HG02943 (cell line): Measurements from ENCODE around the gene ABCD1.
"Not testable (repeated sequence)": the region's sequence is repeated elsewhere in the genome, so short reads cannot be mapped to it uniquely, and the experiment has no call there.

Experiments
- ATAC-seq: cut with Tn5 transposase; IDR thresholded peaks from one replicate; pipeline ENCODE4 v1.9.1; 2021; ENCODE audit warnings: mild to moderate bottlenecking, low read depth, moderate library complexity; ENCODE audit not compliant: unreplicated experiment

ABCD1 gene

DNA sequence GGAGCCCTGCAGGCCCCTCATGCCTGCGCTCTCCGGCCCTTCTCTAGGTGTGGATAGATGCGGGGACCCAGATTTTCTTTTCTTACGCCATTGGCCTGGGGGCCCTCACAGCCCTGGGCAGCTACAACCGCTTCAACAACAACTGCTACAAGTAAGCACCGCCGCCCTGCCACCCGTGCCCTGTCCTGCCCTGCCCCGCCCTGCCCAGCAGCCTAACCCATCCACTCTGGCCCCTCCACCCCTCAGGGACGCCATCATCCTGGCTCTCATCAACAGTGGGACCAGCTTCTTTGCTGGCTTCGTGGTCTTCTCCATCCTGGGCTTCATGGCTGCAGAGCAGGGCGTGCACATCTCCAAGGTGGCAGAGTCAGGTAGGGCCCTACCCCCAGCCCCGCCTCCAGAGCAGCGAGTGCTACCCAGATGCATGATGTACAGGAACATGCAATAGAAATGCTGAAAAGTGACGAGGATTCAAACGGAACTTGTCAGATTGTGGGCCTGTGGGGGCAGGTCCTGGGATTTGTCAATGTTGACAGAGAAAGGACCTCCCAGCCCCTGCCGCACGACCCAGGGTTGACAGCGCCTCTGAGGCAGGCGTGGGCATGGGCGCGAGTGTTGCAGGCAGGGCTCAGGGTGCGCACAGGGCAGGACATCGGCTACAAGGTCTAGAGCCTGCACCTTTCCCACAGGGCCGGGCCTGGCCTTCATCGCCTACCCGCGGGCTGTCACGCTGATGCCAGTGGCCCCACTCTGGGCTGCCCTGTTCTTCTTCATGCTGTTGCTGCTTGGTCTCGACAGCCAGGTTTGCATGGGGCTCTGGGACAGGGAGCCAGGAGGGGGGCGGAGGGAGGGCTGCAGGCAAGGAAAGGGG lies 31.2 kb upstream of the ABCD1 start:
- ATAC-seq = no peak

DNA sequence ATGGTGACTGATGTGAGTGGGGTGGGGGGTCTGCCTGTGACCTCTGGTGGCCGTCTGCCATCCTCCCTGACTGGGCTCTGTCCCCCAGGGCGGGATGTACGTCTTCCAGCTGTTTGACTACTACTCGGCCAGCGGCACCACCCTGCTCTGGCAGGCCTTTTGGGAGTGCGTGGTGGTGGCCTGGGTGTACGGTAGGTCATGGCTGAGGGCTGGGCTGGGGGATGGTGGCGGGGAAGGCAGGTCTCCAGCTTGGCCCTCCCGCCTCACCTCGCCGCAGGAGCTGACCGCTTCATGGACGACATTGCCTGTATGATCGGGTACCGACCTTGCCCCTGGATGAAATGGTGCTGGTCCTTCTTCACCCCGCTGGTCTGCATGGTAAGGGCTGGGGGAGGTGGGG lies 30.4 kb upstream of the ABCD1 start:
- not testable (repeated sequence) for ATAC-seq

DNA sequence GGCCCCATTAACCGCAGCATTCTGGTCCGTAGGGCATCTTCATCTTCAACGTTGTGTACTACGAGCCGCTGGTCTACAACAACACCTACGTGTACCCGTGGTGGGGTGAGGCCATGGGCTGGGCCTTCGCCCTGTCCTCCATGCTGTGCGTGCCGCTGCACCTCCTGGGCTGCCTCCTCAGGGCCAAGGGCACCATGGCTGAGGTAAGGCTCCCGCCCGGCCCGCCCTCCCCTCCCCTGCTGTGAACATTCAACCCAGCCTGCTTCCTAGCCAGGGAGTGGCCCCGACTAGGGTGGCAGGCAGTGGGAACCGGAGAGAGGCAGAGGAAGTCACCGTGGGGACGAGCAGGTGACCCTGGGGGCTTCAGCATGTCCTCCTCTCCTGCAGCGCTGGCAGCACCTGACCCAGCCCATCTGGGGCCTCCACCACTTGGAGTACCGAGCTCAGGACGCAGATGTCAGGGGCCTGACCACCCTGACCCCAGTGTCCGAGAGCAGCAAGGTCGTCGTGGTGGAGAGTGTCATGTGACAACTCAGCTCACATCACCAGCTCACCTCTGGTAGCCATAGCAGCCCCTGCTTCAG lies 29.9 kb upstream of the ABCD1 start:
- no peak for ATAC-seq

DNA sequence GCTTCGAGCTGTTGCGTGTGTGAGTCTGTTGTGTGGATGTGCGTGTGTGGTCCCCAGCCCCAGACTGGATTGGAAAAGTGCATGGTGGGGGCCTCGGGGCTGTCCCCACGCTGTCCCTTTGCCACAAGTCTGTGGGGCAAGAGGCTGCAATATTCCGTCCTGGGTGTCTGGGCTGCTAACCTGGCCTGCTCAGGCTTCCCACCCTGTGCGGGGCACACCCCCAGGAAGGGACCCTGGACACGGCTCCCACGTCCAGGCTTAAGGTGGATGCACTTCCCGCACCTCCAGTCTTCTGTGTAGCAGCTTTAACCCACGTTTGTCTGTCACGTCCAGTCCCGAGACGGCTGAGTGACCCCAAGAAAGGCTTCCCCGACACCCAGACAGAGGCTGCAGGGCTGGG lies 28.6 kb upstream of the ABCD1 start:
- ATAC-seq = no peak

DNA sequence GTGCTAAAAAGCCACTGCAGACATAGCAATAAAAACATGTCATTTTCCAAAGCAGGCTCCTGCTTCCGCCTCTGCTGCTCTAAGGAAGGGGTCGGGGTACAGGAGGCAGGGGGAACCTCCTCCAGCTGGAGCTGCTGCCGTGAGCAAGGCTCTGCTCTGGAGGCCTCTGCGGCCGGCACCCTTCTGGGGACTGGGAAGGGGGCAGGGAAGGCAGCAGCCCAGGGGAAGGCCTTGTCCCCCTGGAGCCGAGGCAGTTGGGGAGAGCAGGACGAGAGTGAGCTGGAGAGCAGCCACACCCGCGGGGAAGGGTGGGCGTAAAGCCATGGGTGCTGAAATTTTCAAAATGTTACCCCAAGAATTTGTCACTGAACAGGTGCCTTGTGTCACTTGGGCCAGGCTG lies 28.1 kb upstream of the ABCD1 start:
- ATAC-seq = not testable (repeated sequence)

DNA sequence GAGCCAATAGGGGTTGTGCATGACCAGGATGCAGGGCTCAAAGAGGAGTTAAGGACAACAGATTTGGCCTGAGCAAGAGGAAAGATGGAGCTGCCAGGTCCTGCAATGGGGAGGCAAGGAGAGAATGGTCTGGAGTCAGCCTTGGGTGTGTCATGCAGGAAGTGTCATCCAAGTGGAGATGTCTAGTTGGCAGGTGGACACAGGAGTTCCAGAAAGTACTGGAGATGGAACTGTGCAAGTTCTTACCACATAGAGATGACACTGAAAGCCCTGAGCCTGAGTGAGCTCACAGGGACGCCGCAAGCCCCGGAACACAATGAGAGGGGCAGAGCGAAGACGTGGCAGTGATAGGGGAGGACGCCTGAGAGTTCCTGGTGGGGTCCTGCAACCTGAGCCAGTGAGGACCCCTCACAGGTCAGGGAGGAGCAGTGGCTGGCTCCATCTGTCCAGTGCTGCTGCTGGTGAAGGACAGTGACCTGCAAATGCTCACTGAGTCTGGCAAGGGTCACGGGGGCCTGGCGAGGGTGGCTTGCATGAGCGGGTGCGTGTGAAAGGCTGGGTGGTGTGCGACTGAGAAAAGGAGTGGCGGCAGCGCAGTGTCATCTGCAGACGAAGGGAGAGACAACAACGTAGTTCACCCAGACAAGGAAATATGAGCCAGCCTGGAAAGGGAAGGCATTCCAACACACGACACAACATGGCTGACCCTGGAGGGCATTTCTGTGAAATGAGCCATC lies 27.5 kb upstream of the ABCD1 start:
- not testable (repeated sequence) for ATAC-seq

DNA sequence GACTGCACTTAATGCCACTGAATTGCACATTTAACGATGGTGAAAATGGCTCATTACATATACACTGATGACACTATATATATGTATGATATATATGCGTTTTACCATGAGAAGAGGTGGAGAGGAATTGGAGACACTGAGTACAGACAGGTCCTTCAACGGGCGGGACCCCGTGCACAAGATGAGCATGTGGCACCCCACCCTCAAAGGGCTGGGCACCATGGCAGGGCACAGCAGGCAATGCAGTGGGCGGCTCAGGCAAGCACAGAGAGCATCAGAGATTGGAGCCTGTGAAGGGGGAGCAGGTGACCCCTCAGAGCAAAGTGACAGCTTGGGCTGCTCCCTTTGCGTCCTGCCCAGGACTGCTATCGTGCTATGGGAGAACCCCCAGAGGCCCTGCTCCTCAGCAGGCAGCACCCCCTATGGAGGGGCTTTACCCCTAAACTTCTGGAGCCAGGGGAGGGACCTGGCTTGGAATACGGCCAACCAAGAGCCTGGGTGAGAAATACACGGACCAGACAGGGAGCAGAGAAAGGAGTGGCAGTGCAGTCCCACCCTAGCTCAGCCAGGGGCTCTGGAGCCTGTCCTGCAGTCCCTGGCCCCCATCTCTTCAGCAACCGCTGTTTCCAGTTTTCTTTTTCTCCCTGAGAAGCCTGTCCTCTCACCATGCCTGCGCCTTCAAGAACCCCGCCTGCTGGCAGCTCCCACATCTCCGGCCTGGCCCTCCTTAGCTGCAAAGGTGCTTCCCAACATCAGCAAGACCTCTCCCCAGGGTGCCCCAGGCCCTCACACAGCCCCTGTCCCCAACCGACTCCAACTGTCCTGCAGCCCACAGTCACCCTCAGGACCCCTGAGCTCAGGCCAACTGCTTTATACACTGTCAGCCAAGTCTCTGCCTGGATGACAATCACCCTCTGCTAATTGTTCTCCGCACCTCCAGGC lies 26.5 kb upstream of the ABCD1 start:
- ATAC-seq = no peak

DNA sequence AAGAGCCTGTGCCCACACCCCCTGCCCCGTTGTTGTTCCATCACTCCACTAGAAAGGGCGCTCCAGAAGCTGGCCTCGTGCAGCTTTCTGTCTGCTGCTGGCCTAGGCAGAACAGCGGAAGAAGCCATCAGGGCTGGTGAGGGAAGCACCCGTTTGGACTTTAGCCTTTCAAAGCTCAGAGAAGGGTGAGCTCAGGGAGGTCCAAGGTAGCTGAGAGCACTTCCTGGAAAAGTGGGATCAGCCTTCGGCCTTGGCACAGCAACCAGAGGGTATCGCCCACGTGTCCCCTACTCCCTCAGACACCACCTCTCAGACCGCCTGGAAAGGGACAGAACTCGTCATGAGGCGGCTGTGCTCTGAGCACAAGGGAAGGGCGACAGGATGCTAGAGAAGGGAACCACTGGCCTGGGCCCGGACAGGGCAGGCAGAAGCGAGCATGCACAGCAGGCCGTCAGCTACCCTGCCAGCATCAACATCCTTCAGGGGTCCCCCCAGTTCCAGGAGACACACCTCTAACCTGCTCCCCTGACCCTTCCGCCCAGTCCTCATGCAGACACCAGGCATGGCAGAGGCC lies 25.4 kb upstream of the ABCD1 start:
- not testable (repeated sequence) for ATAC-seq

DNA sequence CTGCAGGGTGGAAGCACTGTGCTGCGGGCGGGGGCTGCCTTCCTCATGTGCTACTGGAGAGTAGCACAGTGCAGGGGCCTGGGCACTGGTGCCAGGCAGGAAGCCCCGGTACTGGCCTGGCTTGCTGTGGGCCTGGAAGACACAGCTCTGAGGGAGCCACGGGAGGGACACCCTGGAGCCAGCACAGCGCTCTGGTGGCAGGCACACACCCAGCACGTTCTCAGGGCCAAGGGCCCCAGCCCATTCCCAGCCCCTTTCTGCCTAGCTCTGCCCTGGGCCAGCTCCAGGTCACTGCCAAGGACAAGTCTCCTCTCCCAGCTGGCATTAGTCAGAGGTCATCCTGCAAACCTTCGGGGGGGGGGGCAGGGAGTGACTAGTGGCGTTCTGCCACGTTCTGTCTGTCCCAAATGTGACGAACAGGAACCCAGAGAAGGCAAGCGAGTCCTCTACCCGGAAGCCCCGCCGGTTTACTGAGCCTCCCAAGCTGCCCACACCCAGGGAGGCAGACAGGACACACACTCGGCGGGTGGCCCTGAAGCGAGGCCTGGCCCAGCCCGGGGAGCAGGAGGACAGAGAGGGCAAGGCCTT lies 24.8 kb upstream of the ABCD1 start:
- not testable (repeated sequence) for ATAC-seq

DNA sequence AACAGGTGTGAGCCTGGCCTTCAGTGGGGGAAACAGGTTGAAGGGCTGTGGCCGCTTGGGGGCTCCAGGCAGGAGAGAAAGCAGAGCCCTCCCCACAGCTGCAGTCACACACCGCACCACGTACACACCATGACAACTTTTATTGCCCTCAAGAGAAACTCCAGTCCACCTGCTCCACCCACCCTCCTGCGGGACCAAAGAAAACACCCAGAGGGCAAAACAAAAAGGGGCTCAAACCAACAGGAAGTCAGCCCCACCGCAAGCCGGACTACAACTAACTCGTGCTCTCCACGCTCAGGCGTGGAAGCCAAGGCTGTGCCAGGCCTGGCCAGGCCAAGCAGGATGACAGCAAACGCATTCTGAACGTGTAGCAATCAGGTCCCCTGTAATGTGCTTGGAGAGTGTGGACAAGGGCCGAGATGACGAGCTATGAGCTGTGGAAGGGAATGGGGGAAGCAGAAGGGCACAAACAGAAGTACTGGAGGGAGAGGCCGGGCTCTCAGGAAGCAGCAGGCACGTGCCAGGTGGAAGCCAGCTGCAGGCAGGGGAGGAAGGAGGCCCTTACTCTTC lies 24.2 kb upstream of the ABCD1 start:
- ATAC-seq = no peak

DNA sequence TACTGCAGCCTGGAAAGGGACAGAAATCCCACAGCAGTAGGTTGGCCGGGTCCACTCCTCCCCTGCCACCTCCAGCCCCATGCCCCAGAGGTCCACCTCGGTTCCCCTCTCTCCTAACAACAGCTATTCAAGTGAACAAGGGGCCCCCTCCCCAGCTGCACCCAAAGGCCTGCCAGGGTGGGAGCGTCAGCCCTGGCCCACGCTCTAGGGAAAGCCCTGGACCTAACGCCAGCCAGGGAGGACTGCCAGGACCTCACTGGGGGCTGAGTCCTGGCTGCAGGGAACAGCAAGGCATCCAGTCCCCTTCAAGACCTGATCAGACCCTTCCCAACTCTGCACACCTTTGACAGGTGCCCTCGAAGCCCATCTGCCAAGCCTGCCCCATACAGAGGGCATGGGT lies 23.7 kb upstream of the ABCD1 start:
- no peak for ATAC-seq

DNA sequence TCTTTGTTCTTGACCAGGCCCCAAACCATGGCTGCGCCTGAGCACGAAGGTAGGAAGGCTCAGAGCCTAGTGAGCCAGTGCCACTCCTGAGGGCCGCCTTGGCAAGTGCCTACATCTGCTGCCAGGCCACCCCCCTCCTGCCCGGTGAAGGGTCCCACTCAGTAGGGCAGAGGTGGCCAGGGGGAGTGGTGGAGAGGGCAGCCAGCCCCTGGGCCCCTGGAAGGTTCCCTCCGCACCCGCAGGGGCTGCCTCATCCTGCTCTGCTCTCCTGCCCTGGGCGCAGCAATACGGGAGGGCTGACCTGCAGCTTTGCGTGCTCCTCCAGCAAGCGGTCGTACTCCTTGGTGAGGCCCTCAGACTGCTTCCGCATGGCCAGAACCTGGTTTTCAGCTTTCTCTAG lies 22.9 kb upstream of the ABCD1 start:
- no peak for ATAC-seq

DNA sequence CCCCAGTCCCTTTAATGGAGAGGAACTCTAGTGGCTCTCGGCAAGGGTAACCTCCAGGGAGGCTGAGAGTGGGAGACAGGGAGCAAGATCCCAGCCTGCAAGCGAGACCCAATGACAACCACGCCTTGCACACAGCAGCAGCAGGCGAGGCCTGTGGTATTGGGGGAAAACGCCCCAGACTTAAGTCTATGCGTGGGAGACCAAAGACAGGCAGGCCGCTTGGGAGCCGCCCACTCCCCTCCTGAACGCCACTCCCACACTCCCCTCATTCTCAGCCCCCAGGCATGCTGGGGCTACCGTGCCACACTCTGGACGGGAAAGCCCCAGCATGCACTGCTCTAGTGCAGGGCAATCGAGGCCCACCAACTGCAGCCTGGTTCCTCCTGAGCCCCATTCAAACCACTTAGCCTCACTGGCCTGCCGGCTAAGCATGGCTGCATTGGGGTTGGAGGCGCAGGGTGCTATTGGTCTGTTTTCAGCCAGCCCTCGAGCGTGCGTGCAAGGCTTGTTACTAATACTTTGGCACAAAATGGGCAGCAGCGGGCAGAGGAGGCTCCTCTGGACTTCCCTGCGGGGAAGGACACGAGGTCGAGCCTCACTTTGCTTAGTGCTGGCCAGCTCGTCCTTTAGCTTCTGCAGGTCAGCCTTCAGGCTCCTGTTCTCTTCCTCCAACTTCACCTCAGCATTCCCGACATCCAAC lies 22.2 kb upstream of the ABCD1 start:
- no peak for ATAC-seq

DNA sequence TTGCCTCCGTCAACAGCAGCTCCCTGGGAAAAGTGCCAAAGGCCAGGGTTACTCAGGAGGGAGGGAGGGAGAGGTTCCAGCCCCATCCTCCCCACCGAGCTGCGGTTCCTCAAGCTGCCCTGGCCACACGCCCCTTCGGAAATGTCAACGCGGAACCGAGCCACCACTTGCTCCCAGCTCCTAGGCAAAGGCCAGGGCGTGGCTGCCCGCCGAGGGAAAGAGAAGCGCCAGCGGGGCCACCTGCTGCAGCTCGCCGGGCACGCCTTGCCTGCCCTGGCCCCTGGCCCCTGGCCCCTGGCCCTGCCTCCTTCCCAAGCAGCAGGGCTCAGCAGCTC lies 21.7 kb upstream of the ABCD1 start:
- ATAC-seq = no peak

DNA sequence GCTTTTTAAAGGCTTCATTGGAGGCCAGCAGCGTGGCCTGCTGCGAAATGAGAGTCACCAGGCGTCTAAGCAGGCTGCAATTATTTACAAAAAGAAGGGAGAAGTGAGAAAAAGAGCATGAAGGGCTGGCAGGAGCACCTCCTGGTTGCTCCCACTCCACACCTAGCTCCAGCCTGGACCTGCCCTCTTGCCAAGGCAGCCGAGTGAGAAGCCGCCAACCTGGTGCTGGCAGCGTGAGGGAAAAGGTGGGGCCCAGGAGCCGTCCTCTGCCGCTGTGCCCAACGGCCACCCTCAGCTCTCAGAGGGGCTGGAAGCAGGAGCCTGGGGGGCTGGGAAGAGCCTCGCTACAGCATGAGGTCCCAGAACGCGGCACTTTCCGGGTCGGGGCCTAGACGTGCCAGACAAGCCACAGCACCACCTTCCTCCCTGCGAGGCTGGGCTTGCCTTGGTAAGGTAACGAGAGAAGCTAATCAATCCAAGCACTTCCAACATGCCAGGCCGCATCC lies 20.6 kb upstream of the ABCD1 start:
- ATAC-seq = no peak

DNA sequence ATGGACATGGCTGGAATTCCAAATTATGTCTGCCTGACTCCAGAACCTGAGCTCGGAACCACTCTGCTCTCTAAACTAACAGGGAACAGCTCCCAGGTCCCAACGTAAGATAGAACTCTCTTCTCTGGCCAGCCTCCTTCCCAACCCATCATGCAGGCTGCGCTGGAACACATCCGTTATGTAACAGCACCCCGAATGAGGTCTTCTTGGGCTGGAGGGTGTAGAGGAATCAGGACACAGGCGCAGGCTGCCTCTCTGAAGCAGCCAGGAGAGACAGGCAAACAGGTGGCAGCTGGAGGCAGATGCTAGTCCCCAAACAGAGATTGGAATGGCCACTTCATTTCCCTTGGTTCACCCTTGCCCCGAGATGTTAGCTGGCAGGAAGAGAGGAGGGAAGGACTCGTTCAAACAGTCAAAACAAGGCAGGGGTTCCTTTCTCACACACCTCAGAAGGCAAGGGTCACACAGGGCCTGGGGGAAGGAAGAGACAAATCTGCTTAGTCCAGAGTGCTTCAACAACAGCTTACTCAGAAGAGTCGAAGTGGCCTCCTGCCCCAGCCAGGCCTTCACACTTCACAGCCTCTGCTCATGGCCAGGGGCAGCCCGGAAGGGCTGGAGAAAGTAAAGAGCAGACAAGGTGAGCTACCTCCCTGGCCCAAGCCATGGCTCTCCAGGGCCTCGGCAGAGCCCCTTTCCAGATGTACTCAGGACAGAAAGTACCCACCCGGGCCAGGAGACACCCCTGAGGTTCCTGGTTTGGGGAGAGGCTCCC lies 19.8 kb upstream of the ABCD1 start:
- not testable (repeated sequence) for ATAC-seq

DNA sequence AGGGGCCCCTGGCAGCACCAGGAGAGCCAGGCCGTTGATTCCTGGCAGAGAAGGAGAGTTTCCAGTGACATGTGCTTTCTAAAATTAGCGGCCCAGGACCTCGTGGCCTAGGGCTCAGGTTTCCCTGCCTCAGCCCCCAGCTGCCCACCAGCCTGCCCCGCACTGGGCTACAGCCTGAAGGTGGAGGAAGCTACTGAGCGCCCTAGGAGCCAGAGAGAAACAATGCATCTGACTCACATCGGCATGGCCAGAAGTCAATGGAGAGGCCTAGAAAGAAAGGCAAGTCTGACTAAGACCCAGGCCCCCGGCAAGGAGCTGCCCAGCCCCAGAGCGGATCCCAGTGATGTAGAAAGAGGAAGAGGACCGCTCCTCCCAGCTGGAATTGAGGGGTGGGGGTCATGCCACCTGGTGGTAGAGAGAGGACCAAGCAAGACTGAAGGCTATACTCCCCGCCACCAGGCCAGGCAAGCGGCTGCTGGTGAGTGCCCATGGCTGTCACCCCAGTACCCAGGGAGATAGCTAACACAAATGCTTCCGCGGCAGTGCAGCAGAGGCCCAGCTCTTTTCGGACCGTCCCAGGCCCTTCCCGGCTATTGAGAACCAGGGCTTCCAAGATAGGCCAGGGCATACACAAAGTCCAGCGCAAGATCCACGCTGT lies 19.1 kb upstream of the ABCD1 start:
- ATAC-seq = not testable (repeated sequence)
